ENCODE measurements around the gene B3GALT5. TPM values are rescaled to one million over a fixed set of nuclear protein-coding genes. Genes with fewer than 3 reads are reported as not detected.

B3GALT5 gene
- total and polyA plus RNA-seq, 2 of the 4 experiments (the other 2 are of a cell fraction), result 0.05 to 0.18 TPM

DNA sequence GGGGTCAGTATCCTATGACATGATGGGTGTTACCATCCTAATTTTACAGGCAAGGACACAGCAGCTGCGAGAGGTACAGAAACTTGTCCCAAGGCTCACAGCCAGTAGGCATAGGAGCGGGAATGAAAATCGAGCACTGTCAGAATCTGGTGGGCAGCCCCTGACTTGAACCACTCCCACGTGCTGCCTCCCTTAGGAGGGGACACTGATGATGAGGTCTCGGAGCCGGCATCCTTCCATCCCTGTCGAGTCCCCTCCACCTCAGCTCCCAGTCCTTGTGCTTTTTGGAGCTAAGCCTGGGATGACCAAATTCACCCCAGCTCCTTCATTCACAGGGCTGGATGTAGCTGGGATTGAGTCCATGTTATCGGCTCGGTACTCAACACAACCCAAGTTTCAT lies 49.0 kb downstream of the B3GALT5 start:
- no TSS peak for BruUV-seq (replicated peaks)
- Histone ChIP-seq H3K27me3 (ENCODE audit: control insufficient read depth, insufficient read depth, low read length) (no peaks in the 10 kb centered on the region), H3K14ac (replicated peaks; ENCODE audit: low read depth, low read length) (no peak overlapping the region), H3K23ac (ENCODE audit: low read depth, low read length) (no peak overlapping the region), H4K91ac (ENCODE audit: insufficient read depth, low read depth, low read length) (no peak overlapping the region), H3K27ac (ENCODE audit: insufficient read depth, low read length) (no peak overlapping the region), H2AFZ (replicated peaks; ENCODE audit: low read length, poor library complexity) (peak overlapping the region; percentile 17), H3K79me1 (ENCODE audit: low read depth in 1 of 2, low read length in 2 of 2) (no peaks in the 10 kb centered on the region), H3K56ac (ENCODE audit: extremely low read depth, insufficient read depth, low read length) (no peak overlapping the region), H3K4me3 (ENCODE audit: insufficient read depth, low read depth, low read length) (no peak overlapping the region), H4K20me1 (ENCODE audit: insufficient read depth, low read length) (no peaks in the 10 kb centered on the region), H3K4ac (ENCODE audit: low read depth, low read length) (no peak overlapping the region), H2BK20ac (ENCODE audit: low read depth, low read length) (no peak overlapping the region), H3K9me3 (ENCODE audit: control insufficient read depth, insufficient read depth, low read length) (peaks cover 1% of the 10 kb centered on the region; the same call in 1 of the 2 replicates), H2BK15ac (ENCODE audit: low read depth, low read length) (no peak overlapping the region), H2BK120ac (ENCODE audit: low read depth, low read length) (no peak overlapping the region), H3K36me3 (ENCODE audit: control insufficient read depth, insufficient read depth, low read length) (no peaks in the 10 kb centered on the region), H3K4me2 (ENCODE audit: low read depth, low read length) (no peak overlapping the region), H2AK5ac (ENCODE audit: low read depth, low read length) (no peak overlapping the region), H3K4me1 (ENCODE audit: control insufficient read depth, insufficient read depth, low read length) (no peaks in the 10 kb centered on the region; the same call in 1 of the 2 replicates), H3K9me1 (ENCODE audit: insufficient read depth, low read length) (no peaks in the 10 kb centered on the region), H2AK9ac (replicated peaks; ENCODE audit: low read depth, low read length, poor library complexity) (peak overlapping the region; percentile 75), H2BK5ac (ENCODE audit: low read depth, low read length, poor library complexity, severe bottlenecking) (no peak overlapping the region), H4K8ac (ENCODE audit: low read depth in 2 of 2, low read length in 2 of 2) (no peak overlapping the region), H3K9ac (ENCODE audit: low read depth, low read length) (no peak overlapping the region), H3K18ac (ENCODE audit: low read depth, low read length) (no peak overlapping the region), H4K5ac (ENCODE audit: low read depth, low read length) (no peak overlapping the region)
- DNase-seq (no peak), ATAC-seq (ENCODE audit: low read depth) (no peak)
- intact Hi-C loops (cut with micrococcal nuclease), result no loop called here
- dilution Hi-C loops (cut with HindIII; ENCODE audit: low sequenced_read_pairs, unreplicated experiment), result no loop called here
- WGBS, 2 experiments (ENCODE audit: extremely low coverage in 2 of 2, insufficient read length in 1 of 2), result no CpG with 5 or more reads among the region's 9 CpGs
- ChIA-PET POLR2A (ENCODE audit: unreplicated experiment) (no interaction called here), CTCF (no interaction called here)
- TF ChIP-seq CHD1 (IDR thresholded peaks at IDR 0.05; ENCODE audit: low read depth, low read length) (no peak), MAZ (IDR thresholded peaks at IDR 0.05; ENCODE audit: borderline replicate concordance, low read depth, low read length) (no peak), MAFK (IDR thresholded peaks at IDR 0.05; ENCODE audit: low read depth, low read length) (no peak), RAD21 (IDR thresholded peaks at IDR 0.05; ENCODE audit: low read length) (no peak), NFE2L2 (IDR thresholded peaks at IDR 0.05; ENCODE audit: low read depth, low read length) (no peak)
- TF ChIP-seq, protein P1, sequence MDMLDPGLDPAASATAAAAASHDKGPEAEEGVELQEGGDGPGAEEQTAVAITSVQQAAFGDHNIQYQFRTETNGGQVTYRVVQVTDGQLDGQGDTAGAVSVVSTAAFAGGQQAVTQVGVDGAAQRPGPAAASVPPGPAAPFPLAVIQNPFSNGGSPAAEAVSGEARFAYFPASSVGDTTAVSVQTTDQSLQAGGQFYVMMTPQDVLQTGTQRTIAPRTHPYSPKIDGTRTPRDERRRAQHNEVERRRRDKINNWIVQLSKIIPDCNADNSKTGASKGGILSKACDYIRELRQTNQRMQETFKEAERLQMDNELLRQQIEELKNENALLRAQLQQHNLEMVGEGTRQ (IDR thresholded peaks at IDR 0.05; ENCODE audit: low read depth, low read length), result no peak
- TF ChIP-seq, protein P2, sequence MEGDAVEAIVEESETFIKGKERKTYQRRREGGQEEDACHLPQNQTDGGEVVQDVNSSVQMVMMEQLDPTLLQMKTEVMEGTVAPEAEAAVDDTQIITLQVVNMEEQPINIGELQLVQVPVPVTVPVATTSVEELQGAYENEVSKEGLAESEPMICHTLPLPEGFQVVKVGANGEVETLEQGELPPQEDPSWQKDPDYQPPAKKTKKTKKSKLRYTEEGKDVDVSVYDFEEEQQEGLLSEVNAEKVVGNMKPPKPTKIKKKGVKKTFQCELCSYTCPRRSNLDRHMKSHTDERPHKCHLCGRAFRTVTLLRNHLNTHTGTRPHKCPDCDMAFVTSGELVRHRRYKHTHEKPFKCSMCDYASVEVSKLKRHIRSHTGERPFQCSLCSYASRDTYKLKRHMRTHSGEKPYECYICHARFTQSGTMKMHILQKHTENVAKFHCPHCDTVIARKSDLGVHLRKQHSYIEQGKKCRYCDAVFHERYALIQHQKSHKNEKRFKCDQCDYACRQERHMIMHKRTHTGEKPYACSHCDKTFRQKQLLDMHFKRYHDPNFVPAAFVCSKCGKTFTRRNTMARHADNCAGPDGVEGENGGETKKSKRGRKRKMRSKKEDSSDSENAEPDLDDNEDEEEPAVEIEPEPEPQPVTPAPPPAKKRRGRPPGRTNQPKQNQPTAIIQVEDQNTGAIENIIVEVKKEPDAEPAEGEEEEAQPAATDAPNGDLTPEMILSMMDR (conservative IDR thresholded peaks at IDR 0.05; ENCODE audit: low read depth, low read length), result no peak
- in situ Hi-C loops (cut with MboI; ENCODE audit: low sequenced_read_pairs), result no loop called here
